Dermis microvascular lymphatic vessel endothelial cell (primary cell): ENCODE data around the gene MAP4K4. TPM values are rescaled to one million over a fixed set of nuclear protein-coding genes. Genes with fewer than 3 reads are reported as not detected.

ENCODE experiments used
- DNase-seq, 2 donors: peaks; one replicate each; pipeline versions ENCODE4 v3.0.0 to v3.0.0-alpha.2; 2010; ENCODE audit warnings: low read depth in 2 of 2
- total RNA-seq: library from RNA; depleted of rRNA; stranded (reverse); fragments of >200 nt; gene quantifications from 2 replicates; pipeline ENCODE4 v1.2.1, GENCODE V29; 2014

Gene MAP4K4
- total RNA-seq, 1 donor from 2014 or later = 126 TPM

DNA sequence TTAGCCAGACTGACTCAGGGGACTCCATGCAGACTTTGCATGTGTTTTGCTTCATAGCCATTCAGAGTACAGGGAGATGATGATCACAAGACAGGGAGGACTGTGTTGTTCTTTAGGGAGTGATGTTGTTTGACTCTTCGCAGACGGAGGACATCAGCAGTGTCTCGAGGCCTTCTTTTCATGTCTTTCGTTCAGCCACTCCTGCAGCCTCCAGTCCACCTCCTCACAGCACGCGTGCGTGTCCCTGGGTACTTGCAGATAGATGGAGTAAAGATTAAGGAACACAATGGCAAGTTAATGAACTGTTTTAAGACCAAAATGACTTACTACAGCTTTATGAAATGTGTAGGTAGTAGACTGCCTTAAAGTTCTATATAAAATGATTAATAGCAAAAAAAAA is 114.7 kb downstream of the MAP4K4 start:
- DNase-seq = no peak

DNA sequence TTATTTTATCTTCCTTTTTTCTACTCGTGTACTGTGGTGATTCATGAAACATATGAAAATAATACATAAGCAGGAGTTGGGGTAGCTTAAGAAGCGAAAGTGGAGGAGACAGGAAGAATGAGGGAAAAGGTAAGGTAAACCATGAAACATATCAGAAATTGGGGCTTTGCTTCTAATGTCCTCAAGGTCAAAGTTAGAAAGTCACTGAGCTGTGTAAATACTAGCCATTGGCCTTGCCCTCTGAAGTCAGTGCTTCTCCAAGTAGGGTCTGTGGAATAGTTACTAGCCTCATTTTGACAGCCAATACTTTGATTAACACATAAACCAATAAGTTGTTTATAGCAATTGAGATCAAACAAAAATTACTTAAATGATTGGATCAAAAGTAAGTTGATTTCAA is 117.2 kb downstream of the MAP4K4 start:
- no peak for DNase-seq

DNA sequence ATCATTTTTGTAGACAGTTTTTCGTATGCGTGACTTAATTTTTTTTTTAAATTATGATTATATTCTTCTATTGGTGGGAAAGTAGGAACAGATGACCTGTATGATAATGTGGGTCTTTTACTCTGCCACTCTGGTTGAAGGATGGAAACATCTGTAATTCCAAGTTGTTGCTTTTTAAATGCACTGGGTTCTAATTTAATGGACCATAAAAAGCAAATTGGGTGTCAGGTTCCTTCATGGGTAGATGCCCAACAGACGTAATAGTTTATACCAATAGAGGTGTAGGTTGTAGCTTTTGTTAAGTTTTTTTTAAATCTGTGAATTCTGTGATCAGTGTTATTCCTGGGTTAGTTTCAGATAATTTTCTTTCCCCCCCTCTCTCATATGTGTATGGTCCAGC is 117.6 kb downstream of the MAP4K4 start:
- no peak for DNase-seq

DNA sequence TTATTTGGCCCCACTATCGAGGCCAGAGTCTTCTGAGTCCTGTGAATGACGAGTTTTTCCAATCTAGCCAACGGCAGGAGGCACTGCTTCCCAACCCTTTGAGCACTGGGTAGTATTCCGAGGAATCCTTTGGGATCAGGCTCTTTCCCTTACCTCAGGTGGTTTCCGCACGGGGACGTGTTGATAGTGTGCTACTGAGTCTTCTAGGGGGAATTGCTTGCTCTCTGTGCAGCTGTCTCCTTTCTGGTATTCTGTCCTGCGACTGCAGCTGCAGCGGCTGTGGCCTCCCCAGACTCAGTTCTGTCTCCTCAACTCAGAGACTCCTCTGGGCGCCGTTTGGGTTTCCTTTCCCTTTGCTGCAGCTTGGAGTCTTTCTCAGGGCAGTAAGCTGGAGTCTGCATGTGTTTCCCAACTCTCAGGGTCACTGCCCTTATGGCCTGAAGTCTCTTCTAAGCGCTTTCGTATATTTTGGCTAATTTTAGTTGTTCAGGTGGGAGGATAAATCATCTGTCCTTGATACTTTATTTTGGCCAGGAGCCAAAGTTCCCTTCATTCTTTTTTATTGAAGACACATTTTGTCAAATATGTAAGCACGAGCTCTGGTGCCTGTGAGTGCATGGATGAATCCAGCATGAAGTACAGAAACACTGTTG is 118.4 kb downstream of the MAP4K4 start:
- peak in 1 of 2 donors; percentile 42 for DNase-seq

DNA sequence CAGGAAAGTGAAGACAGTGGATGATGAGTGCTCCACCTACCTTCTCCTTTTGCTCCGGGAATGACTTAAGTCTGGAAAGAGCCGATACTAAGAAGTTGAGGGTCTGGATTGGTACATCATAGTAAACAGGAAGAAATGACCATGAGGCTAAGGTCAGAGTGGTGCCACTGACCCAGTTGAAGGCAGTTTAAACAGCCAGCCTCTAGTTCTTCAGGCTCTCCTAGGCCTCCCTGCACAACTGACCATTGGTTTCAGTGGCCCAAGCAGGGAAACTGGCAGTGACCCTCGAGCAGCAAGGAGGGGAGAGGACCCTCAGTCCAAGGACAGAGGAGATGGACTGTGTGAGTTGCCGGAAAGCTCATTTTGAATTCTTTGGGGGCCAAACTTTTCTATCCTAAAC is 119.1 kb downstream of the MAP4K4 start:
- DNase-seq = peak in 1 of 2 donors; percentile 31

DNA sequence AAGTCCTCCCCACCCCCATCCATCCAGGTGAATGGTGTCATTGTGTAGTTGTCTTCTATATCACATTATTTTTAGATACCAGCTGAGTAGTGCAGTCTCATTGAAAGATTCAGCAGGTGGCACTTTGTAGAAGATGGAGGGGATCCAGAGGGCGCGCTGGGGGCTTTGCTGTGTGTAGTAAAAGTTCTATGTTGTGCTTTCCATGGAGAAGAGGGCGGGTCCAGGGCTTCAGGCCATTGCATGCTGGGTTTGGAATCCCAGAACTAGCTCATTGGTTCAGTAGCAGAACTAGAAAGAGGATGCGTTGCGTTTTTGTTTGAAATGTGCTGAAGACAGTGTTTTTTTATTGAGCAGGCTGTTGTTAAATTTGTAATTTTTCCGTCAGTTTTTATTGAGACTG is 120.0 kb downstream of the MAP4K4 start:
- DNase-seq = no peak

DNA sequence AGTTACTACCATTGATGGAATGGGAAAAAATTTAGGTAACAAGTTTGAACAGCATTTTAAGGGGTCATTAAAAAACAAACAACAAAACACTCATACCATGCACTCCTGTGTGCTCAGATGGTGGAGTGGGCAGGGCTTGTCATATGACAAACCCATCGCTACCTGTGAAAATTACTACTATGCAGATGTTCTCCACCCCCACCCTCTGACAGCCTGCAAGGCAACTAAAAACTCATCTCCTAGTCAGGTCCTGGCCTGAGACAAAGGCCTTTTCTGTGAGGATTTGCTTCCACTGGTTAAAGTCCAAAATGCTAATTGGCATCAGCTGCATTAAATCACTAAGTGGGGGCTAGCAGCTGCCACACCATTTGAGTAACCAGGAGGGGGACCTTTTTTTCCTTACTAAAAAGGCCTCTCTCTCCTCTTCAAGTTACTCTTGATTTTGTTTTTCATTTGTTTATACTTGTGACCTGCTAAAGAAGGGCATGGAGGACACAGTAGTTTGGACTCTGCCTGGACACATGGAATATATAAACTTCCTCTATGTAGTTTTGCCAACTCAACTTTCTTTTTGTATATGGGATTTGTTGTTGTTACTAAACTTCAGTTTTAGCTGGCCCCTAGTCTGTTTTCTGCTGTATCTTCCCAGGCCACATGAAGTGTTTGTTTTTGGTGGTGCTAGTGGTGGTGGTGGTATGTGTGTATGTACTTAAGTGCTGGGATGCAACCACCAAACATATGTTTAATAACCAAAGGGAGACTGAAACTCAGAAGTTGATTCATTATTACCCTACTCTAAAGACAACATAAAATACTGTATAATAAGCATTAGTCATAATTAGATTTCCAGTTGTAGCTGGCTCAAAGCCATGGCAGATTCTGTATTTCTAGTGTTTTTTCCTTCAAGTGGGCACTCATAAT is 121.3 kb downstream of the MAP4K4 start:
- peak in 1 of 2 donors; percentile 64 for DNase-seq

DNA sequence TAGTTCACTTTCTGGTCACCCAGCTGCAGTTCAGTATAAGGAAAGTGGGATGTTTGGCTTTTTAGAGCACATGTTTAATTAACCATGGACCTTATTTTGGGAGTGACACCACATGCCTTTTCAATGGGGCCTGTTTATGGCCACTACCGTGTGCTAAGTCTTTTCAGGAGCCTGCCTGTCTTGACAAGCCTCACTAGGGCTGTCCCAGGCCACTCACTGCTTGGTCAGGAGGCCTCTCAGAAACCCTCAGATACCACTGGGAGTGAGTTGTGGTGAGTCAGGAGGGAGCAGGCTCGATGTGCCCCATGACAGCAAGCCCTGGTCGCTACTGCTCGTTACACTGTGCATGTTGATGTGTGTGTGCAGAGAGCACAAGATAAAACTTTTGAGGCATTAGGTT is 123.0 kb downstream of the MAP4K4 start:
- DNase-seq = no peak

DNA sequence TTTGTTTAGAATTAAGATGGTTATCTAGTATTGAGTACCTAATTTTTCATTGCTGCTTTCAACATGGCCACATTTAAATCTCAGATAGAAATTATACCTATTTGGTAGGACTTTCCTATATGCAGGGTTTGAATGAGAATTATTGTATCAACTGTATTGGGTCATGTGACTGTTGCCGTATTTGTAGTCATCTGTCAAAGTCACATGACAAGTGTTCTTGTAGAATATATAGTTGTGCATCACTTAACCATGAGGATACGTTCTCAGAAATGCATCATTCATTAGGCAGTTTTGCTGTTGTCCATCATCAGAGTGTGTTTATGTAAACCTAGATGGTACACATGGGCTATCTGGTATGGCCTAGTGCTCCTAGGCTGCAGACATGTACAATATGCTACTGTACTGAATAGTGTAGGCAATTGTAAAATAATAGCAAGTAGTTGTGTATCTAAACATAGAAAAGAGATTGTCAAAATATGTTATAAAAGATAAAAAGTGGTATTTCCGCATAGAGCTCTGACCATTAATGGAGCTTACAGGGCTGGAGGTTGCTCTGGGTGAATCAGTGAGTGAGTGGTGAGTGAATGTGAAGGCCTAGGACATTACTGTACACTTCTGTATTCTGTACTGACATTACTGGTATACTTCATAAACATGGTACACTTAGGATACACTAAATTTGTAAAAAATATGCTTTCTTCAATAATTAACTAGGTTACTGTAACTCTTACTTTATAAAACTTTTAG is 123.7 kb downstream of the MAP4K4 start:
- DNase-seq = no peak

DNA sequence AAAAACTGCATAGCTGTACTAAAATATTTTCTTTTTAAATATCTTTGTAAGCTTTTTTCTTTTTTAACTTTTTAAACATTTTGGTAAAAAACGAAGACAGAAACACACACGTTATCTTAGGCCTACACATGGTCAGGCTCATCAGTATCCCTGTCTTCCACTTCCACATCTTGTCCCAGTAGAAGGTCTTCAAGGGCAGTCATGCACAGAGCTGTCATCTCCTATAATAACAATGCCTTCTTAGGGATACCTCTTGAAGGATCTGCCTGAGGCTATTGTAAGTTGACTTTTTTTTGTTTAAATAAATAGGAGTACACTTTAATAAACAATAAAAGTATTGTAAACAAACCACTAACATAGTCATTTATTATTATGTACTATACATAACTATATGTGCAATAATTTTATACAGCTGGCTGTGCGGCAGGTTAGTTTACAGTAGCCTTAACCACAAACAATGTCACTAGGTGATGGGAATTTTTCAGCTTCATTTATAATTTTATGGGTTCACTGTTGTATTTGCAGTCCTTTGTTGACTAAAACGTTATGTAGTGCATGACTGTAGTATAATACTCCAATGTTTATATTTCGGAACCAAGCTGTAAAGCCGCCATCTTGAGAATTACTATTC is 124.4 kb downstream of the MAP4K4 start:
- no peak for DNase-seq

DNA sequence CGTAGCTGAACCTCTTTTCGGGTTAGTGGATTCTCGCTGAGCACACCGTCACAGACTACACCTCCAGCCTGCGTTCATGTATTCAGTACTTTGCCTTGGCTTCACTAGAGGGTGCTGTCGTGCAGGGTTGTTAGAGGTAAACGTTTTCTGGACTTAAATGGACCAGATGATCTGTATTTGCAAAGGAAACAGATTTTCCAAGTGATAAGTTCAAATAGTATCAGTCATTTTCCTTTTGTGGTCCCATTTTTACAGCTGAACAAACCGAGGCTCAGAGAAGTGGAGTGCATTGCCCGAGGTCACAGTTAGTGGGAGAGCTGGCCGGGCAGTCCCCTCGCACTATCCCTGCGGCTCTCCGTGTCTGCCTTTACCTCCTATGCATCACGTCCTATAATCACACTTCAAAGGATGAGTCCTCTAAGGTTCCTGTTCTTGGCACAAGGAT is 125.9 kb downstream of the MAP4K4 start:
- peak; percentile 85 to 90 for DNase-seq

DNA sequence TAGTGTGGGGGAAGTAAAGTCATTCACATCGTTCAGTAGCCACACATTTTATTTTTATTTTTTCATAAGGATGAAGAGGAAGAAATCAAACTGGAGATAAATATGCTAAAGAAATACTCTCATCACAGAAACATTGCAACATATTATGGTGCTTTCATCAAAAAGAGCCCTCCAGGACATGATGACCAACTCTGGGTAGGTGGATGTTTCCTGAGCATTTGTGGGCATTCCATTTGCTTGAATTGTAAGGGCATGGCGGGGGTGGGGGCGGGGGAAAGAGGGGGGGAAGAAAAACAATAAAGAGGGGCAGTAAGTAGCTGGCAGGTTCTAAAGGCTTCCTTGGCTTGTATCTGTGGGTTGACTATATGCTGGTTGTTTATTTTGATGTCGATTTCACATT is 126.4 kb downstream of the MAP4K4 start:
- peak in 1 of 2 donors; percentile 59 for DNase-seq

DNA sequence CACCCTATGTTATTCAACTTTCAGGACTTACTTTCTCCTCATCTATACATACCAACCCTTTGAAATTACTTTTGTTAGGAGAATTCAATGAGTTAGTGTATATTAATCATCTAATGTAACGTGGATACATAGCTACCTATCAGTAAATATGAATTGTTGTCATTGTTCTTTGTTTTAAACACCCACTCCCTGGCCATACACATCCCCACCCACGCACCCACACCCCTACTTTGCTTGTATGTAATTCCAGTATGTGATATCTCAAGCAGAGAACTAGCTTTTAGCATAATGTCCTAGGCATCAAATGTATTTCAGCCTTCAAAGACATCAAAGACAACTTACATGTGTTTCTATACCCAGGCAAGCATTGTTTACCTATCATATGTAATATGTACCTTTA is 129.2 kb downstream of the MAP4K4 start:
- no peak for DNase-seq

DNA sequence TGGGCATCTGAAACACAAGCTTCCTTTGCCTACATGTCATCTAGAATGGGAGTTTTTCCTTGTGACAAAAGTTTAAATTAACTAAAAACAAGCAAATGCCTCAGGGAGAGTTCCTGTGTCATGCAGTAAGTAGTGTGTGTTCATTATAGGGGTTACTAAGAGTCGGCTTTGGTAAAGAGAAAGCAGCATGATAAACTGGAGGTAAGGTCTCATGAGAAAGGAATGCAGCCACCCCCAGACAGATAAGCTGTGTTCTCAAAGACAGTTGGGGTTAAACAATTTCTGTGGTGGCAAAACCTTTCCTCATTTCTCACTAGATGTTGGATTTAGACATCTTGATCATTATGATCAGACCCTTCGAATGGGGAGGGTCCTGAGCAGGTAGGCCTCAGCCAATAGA is 129.7 kb downstream of the MAP4K4 start:
- peak in 1 of 2 donors; percentile 45 for DNase-seq

DNA sequence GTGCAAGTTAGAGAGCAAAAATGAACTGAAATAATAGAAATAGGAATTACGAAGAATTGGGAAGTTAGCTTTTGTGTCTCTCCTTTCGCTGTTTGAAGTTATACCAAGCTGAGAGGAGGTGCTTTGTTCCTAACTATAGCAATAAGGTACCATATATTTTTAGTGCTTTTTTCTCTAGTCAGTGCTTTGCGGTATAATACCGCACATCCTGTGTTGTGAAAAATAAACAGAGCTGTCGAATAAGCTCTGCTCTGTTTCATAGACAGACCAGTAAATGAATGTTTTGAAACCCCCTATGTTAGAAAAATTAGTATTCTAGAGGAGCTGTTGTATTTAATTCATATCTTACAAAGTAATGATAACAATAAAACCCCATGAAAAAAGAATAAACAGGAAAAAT is 130.8 kb downstream of the MAP4K4 start:
- no peak for DNase-seq

DNA sequence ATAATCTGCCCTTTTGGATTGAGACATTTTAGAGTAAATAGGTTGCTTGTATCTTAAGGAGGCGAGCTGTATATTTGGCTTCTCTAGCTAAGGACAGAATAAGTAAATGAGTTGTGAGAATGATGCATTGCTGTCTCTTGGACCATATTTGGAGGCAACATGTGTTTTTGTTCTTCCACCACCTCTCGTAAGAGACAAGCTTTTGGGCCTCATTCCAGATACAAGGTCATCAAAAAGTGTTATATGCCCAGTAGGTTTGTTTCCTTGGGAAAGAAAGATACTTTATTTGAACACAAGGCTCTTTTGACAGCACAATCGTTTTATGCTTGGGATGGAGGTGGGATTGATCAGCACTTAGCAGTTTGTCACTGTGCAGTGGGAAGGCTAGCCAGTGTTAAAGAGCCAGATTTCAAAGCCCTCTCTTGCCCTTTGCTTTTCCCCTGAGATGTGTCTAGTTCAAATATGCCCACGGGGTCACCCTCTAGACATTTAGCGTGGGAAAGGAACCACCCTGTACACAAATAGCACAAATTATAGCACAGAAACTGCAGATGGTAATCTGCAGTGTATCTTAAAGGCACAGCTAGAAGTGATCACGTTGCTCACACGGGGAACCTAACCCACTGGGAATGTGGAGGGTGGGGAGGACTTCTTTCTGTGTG is 131.3 kb downstream of the MAP4K4 start:
- no peak for DNase-seq

DNA sequence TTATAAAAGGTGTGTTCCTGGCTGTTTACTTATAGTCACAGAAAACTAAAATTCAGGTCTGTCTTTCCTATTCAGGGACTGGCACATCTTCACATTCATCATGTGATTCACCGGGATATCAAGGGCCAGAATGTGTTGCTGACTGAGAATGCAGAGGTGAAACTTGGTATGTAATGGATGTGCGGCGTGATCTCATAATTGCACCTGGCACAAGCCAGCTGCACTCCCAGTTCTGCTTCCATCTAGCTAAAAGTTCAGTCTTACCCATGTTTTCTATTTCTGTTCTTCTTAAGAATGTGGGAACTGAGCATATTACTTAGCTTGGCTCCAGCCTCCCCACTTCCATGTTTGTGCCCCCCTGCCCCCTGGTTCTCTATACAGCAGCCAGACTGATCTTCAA is 131.9 kb downstream of the MAP4K4 start:
- DNase-seq = no peak

DNA sequence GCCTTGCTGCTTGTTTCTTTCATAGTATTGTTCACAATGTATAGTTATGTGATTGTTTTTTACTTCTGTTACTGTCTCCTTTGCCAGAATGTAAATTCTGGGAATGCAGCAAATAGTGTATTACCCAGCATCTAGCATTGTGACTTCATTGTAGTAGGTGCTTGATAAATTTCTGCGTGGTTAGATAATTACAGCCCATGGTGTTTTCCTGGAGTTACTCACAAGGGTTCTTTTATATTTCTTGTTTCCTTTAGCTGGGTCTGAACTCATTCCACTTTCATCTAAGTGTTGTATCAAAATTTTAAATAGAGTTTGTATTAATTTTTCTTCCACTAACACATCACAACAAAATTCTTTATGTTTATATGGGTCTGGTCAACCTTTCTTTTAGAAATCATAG is 132.6 kb downstream of the MAP4K4 start:
- DNase-seq = no peak

DNA sequence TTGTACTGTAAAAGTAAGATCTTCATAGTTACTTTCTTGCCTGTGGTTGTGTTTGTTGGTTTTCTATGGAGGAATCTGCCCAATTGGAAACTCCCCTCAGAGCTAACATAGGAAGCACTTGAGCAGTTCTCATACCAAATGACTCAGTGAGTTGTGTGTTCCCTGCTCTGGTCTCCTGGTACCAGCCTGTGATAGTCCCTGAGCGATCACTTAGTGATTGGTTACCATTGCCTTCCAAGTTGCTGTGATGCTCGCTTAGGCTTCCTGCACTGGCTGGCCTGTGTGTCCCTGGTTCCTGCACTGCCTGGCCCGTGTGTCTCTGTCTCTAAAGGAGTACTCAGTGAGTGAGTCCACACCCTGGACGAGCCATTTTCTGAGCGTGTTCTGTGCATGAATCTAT is 133.0 kb downstream of the MAP4K4 start:
- peak in 1 of 2 donors; percentile 58 for DNase-seq

DNA sequence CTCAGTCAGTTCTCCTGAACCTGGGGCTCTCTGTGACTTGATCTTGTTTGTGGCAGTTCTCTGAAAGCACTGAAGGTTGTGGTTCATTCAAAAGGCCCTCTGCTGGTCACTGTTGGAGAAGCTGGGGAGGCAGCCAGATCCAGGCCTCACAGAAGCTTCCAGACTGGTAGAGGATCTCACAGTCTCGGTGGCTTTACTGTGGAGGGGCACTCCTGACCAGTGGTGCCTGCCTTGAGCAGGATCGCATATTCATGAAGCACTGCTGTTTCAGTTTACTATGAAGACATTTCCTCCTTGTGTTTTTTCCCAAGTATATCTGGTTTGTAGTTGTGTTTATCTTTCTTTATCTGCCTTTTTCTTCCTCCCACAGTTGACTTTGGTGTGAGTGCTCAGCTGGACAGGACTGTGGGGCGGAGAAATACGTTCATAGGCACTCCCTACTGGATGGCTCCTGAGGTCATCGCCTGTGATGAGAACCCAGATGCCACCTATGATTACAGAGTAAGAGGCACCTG is 133.9 kb downstream of the MAP4K4 start:
- DNase-seq = peak; percentile 62 to 82

DNA sequence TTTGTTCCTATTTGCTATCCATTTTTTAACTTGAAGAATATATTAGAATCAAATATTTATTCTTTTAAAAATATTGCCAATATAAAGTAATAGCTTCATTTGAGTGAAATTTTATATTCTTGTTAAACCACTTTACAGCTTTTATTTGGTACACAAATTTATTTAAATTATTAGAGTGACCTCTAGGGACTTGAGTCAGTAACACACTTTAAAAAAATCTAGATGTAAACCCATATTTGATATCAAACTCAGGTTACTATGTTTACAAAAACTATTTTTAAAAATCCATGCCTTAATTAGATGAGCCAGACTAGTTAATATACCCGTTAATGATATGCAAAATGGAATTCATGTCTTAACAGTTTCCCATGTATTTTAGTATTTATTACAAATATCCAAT is 134.6 kb downstream of the MAP4K4 start:
- DNase-seq = no peak
